IMR-90 (cell line): ENCODE data around the gene CD300LG. TPM values are rescaled to one million over a fixed set of nuclear protein-coding genes. Genes with fewer than 3 reads are reported as not detected.

Experiments used
- ATAC-seq: fragments of 200-7000 bp; cut with Tn5 transposase; 2 replicates; pipeline ENCODE4 v1.9.1; 2020; ENCODE audit warnings: low read depth, mild to moderate bottlenecking, moderate library complexity
- BruUV-seq: library from RNA; stranded (reverse); fragments of 400-500 nt; replicated peaks from 2 replicates; lab custom pipeline; 2021; lab: Mats Ljungman, UMichigan
- CTCF ChIA-PET: fragments of 300-600 bp; formaldehyde crosslinking; extraction: SDS; loops from one replicate; lab custom pipeline; 2021; ENCODE audit warnings: antibody characterized with exemption; lab: Yijun Ruan, JAX
- POLR2A ChIA-PET: fragments of 300-600 bp; sonication (Branson Sonifier 250); formaldehyde crosslinking; loops from one replicate; lab custom pipeline; 2022; ENCODE audit warnings: antibody characterized with exemption; ENCODE audit not compliant: unreplicated experiment; lab: Charles Lee
- DNase-seq: peaks from one replicate; pipeline ENCODE4 v3.0.0; 2013
- H2AFZ ChIP-seq: replicated peaks from 2 replicates; pipeline ENCODE3; 2013; ENCODE audit warnings: low read length, mild to moderate bottlenecking; ENCODE audit not compliant: poor library complexity
- H2AK5ac ChIP-seq: 2 replicates; pipeline ENCODE4 v1.6.1; 2013; ENCODE audit warnings: low read depth, low read length, inconsistent platforms
- H2AK9ac ChIP-seq: replicated peaks from 2 replicates; pipeline ENCODE3; 2013; ENCODE audit warnings: mild to moderate bottlenecking, low read depth, low read length, moderate library complexity; ENCODE audit not compliant: poor library complexity
- H2BK120ac ChIP-seq: 2 replicates; pipeline ENCODE4 v1.6.1; 2013; ENCODE audit warnings: low read depth, low read length, inconsistent platforms
- H2BK15ac ChIP-seq: 3 replicates; pipeline ENCODE4 v1.6.1; 2013; ENCODE audit warnings: low read depth, low read length, inconsistent platforms
- H2BK20ac ChIP-seq: 2 replicates; pipeline ENCODE4 v1.6.1; 2013; ENCODE audit warnings: low read depth, mild to moderate bottlenecking, inconsistent platforms, low read length, moderate library complexity
- H2BK5ac ChIP-seq: 2 replicates; pipeline ENCODE4 v1.6.1; 2013; ENCODE audit warnings: mild to moderate bottlenecking, low read depth, low read length, inconsistent platforms; ENCODE audit not compliant: poor library complexity, severe bottlenecking
- H3K14ac ChIP-seq: replicated peaks from 2 replicates; pipeline ENCODE4 v1.6.1; 2013; ENCODE audit warnings: low read depth, low read length, inconsistent platforms
- H3K18ac ChIP-seq: 2 replicates; pipeline ENCODE4 v1.6.1; 2013; ENCODE audit warnings: low read depth, low read length, control low read depth
- H3K23ac ChIP-seq: 2 replicates; pipeline ENCODE4 v1.6.1; 2013; ENCODE audit warnings: low read depth, low read length, inconsistent platforms
- H3K27ac ChIP-seq: 2 replicates; pipeline ENCODE4 v1.5.1; 2013; ENCODE audit warnings: mild to moderate bottlenecking, control low read depth, low read length; ENCODE audit not compliant: insufficient read depth
- H3K27me3 ChIP-seq: 2 replicates; pipeline ENCODE4 v1.6.1; 2013; ENCODE audit warnings: low read length; ENCODE audit not compliant: control insufficient read depth, insufficient read depth
- H3K36me3 ChIP-seq: 2 replicates; pipeline ENCODE4 v1.6.1; 2013; ENCODE audit warnings: low read length, mixed read lengths; ENCODE audit not compliant: control insufficient read depth, insufficient read depth
- H3K4ac ChIP-seq: 2 replicates; pipeline ENCODE4 v1.6.1; 2013; ENCODE audit warnings: low read depth, low read length, inconsistent platforms
- H3K4me1 ChIP-seq: 2 replicates; pipeline ENCODE4 v1.6.1; 2013; ENCODE audit warnings: low read length, mixed read lengths; ENCODE audit not compliant: control insufficient read depth, insufficient read depth
- H3K4me2 ChIP-seq: 2 replicates; pipeline ENCODE4 v1.6.1; 2013; ENCODE audit warnings: low read depth, mild to moderate bottlenecking, control low read depth, low read length, moderate library complexity
- H3K4me3 ChIP-seq: 2 replicates; pipeline ENCODE4 v1.5.1; 2013; ENCODE audit warnings: low read depth, mild to moderate bottlenecking, control low read depth, low read length, moderate library complexity; ENCODE audit not compliant: insufficient read depth
- H3K56ac ChIP-seq: 2 replicates; pipeline ENCODE4 v1.6.1; 2013; ENCODE audit warnings: low read length, inconsistent platforms; ENCODE audit not compliant: insufficient read depth; ENCODE audit errors: extremely low read depth
- H3K79me1 ChIP-seq, 2 experiments: 2 replicates each; pipeline ENCODE4 v1.6.1; 2013; ENCODE audit warnings: low read length in 2 of 2, inconsistent platforms in 1 of 2, low read depth in 1 of 2
- H3K9ac ChIP-seq: 2 replicates; pipeline ENCODE4 v1.6.1; 2013; ENCODE audit warnings: low read depth, low read length, control low read depth
- H3K9me1 ChIP-seq: 2 replicates; pipeline ENCODE4 v1.6.1; 2013; ENCODE audit warnings: low read length, inconsistent platforms; ENCODE audit not compliant: insufficient read depth
- H3K9me3 ChIP-seq: 2 replicates; pipeline ENCODE4 v1.6.1; 2013; ENCODE audit warnings: low read length; ENCODE audit not compliant: control insufficient read depth, insufficient read depth
- H4K20me1 ChIP-seq: 2 replicates; pipeline ENCODE4 v1.6.1; 2013; ENCODE audit warnings: low read length, inconsistent platforms; ENCODE audit not compliant: insufficient read depth
- H4K5ac ChIP-seq: 2 replicates; pipeline ENCODE4 v1.6.1; 2013; ENCODE audit warnings: mild to moderate bottlenecking, low read depth, low read length, control low read depth
- H4K8ac ChIP-seq, 2 experiments: 2 replicates each; pipeline ENCODE4 v1.6.1; 2013; ENCODE audit warnings: low read depth in 2 of 2, low read length in 2 of 2, control low read depth in 1 of 2, inconsistent platforms in 1 of 2
- H4K91ac ChIP-seq: 2 replicates; pipeline ENCODE4 v1.6.1; 2013; ENCODE audit warnings: low read depth, low read length, inconsistent platforms; ENCODE audit not compliant: insufficient read depth
- BHLHE40 ChIP-seq: fragments of 150-350 bp; IDR thresholded peaks from 2 replicates; pipeline ENCODE4 v1.6.1; 2016; ENCODE audit warnings: mild to moderate bottlenecking, low read depth, low read length
- CHD1 ChIP-seq: IDR thresholded peaks from 2 replicates; pipeline ENCODE4 v1.6.1; 2012; ENCODE audit warnings: low read depth, low read length, improper control_type of control experiment
- FOS ChIP-seq: fragments of 150-350 bp; IDR thresholded peaks from 2 replicates; pipeline ENCODE4 v1.6.1; 2016; ENCODE audit warnings: low read depth, low read length
- MAFK ChIP-seq: IDR thresholded peaks from 2 replicates; pipeline ENCODE4 v1.6.1; 2012; ENCODE audit warnings: low read depth, low read length, improper control_type of control experiment
- MXI1 ChIP-seq: IDR thresholded peaks from 2 replicates; pipeline ENCODE4 v1.6.1; 2012; ENCODE audit warnings: low read depth, mild to moderate bottlenecking, low read length, moderate library complexity, borderline replicate concordance
- POLR2A ChIP-seq: IDR thresholded peaks from 2 replicates; pipeline ENCODE4 v1.6.1; 2012; ENCODE audit warnings: mild to moderate bottlenecking, low read depth, low read length
- RAD21 ChIP-seq: IDR thresholded peaks from 2 replicates; pipeline ENCODE4 v1.6.1; 2012; ENCODE audit warnings: low read length, improper control_type of control experiment
- RCOR1 ChIP-seq: IDR thresholded peaks from 2 replicates; pipeline ENCODE4 v1.6.1; 2012; ENCODE audit warnings: mild to moderate bottlenecking, low read length, improper control_type of control experiment; ENCODE audit not compliant: insufficient replicate concordance
- WGBS, 2 experiments: methylation state at CpG; one replicate each; pipeline versions ENCODE4 v1.1.5 to v1.1.7; 2013; ENCODE audit warnings: missing lambda C conversion rate in 2 of 2; ENCODE audit not compliant: insufficient read length in 1 of 2; ENCODE audit errors: extremely low coverage in 2 of 2; 5-methylcytosine and 5-hydroxymethylcytosine counted together
- dilution Hi-C: fragments of 300-500 bp; cut with HindIII; formaldehyde crosslinking; loops from one replicate; pipeline ENCODE4 v1.14.3; 2018; ENCODE audit warnings: low sequenced_read_pairs; ENCODE audit not compliant: unreplicated experiment
- in situ Hi-C: fragments of 300-500 bp; cut with MboI; formaldehyde crosslinking; loops from 3 replicates; pipeline ENCODE4 v1.14.3; 2019; ENCODE audit warnings: low sequenced_read_pairs, inconsistent platforms, mixed read lengths
- intact Hi-C: fragments of 100-400 bp; cut with micrococcal nuclease; formaldehyde crosslinking; loops from 2 replicates; pipeline ENCODE4 v1.10.0; 2022
- polyA plus RNA-seq, 3 experiments: library from polyadenylated mRNA; depleted of rRNA; stranded (reverse); fragments of >200 nt; gene quantifications; 2 replicates each; pipeline ENCODE4 v1.2.3, GENCODE V29; 2012; ENCODE audit warnings: low replicate concordance in 1 of 3
- total RNA-seq: library from RNA; depleted of rRNA; stranded (reverse); fragments of >200 nt; gene quantifications from 2 replicates; pipeline ENCODE4 v1.2.3, GENCODE V29; 2012
- TF ChIP-seq, protein P1 (sequence below): fragments of 150-350 bp; IDR thresholded peaks from 2 replicates; pipeline ENCODE4 v1.6.1; 2017; ENCODE audit warnings: mild to moderate bottlenecking, antibody characterized with exemption, low read length, low read depth
- TF ChIP-seq, protein P2 (sequence below): conservative IDR thresholded peaks from 2 replicates; pipeline ENCODE4 v1.5.1; 2012; ENCODE audit warnings: mild to moderate bottlenecking, low read depth, low read length, improper control_type of control experiment
- TF ChIP-seq, protein P3 (sequence below): fragments of 150-350 bp; IDR thresholded peaks from 2 replicates; pipeline ENCODE4 v1.6.1; 2016; ENCODE audit warnings: low read depth, mild to moderate bottlenecking, low read length, moderate library complexity, borderline replicate concordance

The CD300LG gene
- total and polyA plus RNA-seq, 2 of the 4 experiments (the other 2 are of a cell fraction): not detected

DNA sequence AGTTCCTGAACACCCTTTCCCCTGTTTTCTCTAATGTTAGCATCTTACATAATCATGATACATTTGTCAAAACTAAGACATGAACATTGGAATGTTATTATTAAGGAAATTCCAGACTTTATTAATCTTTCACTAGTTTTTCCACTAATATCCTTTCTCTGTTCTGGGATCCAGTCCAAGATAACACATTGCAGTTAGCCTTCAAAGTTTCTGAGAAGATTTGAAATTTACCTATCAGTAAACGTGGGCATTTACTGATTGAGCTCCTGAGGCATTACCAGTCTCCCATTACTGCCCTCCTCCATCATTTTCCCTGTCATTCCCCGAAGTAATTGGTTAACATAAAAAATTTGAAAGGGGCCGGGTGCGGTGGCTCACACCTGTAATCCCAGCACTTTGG lies 5.7 kb upstream of the CD300LG start:
- no peak overlapping the region for H3K9ac ChIP-seq
- H3K56ac ChIP-seq: no peak overlapping the region
- no peaks in the 10 kb centered on the region for H4K20me1 ChIP-seq
- no peak overlapping the region for H3K18ac ChIP-seq
- H2BK15ac ChIP-seq: no peak overlapping the region
- no peak overlapping the region for H2BK120ac ChIP-seq
- 0 out of 2 replicates have a peak, but pooled peaks cover 3% of the 10 kb centered on the region for H3K9me1 ChIP-seq
- no peak overlapping the region for H2BK20ac ChIP-seq
- no peak overlapping the region for H3K23ac ChIP-seq
- H2AK9ac ChIP-seq: no peak overlapping the region
- no peaks in the 10 kb centered on the region for H3K9me3 ChIP-seq
- no peak overlapping the region for H3K14ac ChIP-seq
- no peaks in the 10 kb centered on the region for H3K79me1 ChIP-seq
- H3K36me3 ChIP-seq: no peaks in the 10 kb centered on the region
- no CpG with 5 or more reads among the region's 4 CpGs for WGBS, 2 experiments
- intact Hi-C loops (no loop called here), dilution Hi-C loops (no loop called here), in situ Hi-C loops (no loop called here)
- H3K27me3 ChIP-seq: peaks cover 9% of the 10 kb centered on the region
- no peaks in the 10 kb centered on the region for H3K4me1 ChIP-seq
- no peak overlapping the region for H4K8ac ChIP-seq
- no peak overlapping the region for H2BK5ac ChIP-seq
- H4K5ac ChIP-seq: no peak overlapping the region
- H3K4me3 ChIP-seq: no peak overlapping the region
- H3K4ac ChIP-seq: no peak overlapping the region
- H2AFZ ChIP-seq: no peak overlapping the region
- ChIA-PET POLR2A (no interaction called here), CTCF (interaction anchor here (1.1 kb wide), 2 partner anchors 9 to 22 kb away, joined by 3 to 5 read pairs; no protein-coding TSS in a partner anchor)
- no peak overlapping the region for H4K91ac ChIP-seq
- no peak for DNase-seq
- no peak overlapping the region for H3K4me2 ChIP-seq
- ATAC-seq: no peak
- TF ChIP-seq, protein P1, sequence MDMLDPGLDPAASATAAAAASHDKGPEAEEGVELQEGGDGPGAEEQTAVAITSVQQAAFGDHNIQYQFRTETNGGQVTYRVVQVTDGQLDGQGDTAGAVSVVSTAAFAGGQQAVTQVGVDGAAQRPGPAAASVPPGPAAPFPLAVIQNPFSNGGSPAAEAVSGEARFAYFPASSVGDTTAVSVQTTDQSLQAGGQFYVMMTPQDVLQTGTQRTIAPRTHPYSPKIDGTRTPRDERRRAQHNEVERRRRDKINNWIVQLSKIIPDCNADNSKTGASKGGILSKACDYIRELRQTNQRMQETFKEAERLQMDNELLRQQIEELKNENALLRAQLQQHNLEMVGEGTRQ: no peak
- TF ChIP-seq, protein P2, sequence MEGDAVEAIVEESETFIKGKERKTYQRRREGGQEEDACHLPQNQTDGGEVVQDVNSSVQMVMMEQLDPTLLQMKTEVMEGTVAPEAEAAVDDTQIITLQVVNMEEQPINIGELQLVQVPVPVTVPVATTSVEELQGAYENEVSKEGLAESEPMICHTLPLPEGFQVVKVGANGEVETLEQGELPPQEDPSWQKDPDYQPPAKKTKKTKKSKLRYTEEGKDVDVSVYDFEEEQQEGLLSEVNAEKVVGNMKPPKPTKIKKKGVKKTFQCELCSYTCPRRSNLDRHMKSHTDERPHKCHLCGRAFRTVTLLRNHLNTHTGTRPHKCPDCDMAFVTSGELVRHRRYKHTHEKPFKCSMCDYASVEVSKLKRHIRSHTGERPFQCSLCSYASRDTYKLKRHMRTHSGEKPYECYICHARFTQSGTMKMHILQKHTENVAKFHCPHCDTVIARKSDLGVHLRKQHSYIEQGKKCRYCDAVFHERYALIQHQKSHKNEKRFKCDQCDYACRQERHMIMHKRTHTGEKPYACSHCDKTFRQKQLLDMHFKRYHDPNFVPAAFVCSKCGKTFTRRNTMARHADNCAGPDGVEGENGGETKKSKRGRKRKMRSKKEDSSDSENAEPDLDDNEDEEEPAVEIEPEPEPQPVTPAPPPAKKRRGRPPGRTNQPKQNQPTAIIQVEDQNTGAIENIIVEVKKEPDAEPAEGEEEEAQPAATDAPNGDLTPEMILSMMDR: no peak
- no peak for TF ChIP-seq RCOR1
- TF ChIP-seq MAFK: no peak
- no peak for TF ChIP-seq MXI1
- TF ChIP-seq BHLHE40: no peak
- TF ChIP-seq, protein P3, sequence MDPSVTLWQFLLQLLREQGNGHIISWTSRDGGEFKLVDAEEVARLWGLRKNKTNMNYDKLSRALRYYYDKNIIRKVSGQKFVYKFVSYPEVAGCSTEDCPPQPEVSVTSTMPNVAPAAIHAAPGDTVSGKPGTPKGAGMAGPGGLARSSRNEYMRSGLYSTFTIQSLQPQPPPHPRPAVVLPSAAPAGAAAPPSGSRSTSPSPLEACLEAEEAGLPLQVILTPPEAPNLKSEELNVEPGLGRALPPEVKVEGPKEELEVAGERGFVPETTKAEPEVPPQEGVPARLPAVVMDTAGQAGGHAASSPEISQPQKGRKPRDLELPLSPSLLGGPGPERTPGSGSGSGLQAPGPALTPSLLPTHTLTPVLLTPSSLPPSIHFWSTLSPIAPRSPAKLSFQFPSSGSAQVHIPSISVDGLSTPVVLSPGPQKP: no peak
- no peak for TF ChIP-seq POLR2A
- no peak for TF ChIP-seq FOS
- no peak for TF ChIP-seq RAD21
- no peak for TF ChIP-seq CHD1
- no peak overlapping the region for H2AK5ac ChIP-seq
- no TSS peak for BruUV-seq
- no peak overlapping the region for H3K27ac ChIP-seq
